Common myeloid progenitor, CD34-positive (primary cell): ENCODE measurements around the gene TP53I11.
A peak's percentile ranks its signal among the peaks of the same experiment; 100 is the strongest.

Source experiments
- CTCF ChIA-PET: fragments of 350-600 bp; sonication (Branson Sonifier 250); formaldehyde crosslinking; loops from one replicate; lab custom pipeline; 2021; ENCODE audit warnings: antibody characterized with exemption; lab: Charles Lee
- POLR2A ChIA-PET: fragments of 350-600 bp; sonication (Branson Sonifier 250); formaldehyde crosslinking; loops from one replicate; lab custom pipeline; 2021; ENCODE audit warnings: antibody characterized with exemption; lab: Charles Lee
- DNase-seq, 3 donors: peaks; one replicate each; pipeline versions ENCODE4 v3.0.0 to v3.0.0-alpha.2; 2013
- H3K27ac ChIP-seq, 2 experiments: 1 replicate in 1 of 2; 2 replicates in 1 of 2; pipeline ENCODE4 v1.7.0; 2013; ENCODE audit warnings: inconsistent platforms in 2 of 2, low read length in 2 of 2, mild to moderate bottlenecking in 2 of 2, low read depth in 1 of 2, moderate library complexity in 1 of 2; ENCODE audit not compliant: severe bottlenecking in 2 of 2, insufficient read depth in 1 of 2, poor library complexity in 1 of 2
- H3K27me3 ChIP-seq, 5 experiments: replicated peaks in 2 of 5; 1 replicate in 3 of 5; 2 replicates in 2 of 5; pipeline versions ENCODE4 v1.6.1 to v1.7.0; 2013; ENCODE audit warnings: low read length in 4 of 5, mild to moderate bottlenecking in 2 of 5, moderate library complexity in 2 of 5, inconsistent platforms in 1 of 5; ENCODE audit not compliant: insufficient read depth in 5 of 5, control insufficient read depth in 4 of 5
- H3K36me3 ChIP-seq, 4 experiments: 1 replicate in 2 of 4; 2 replicates in 2 of 4; pipeline versions ENCODE4 v1.6.1 to v1.7.0; 2013; ENCODE audit warnings: low read length in 3 of 4, control low read depth in 1 of 4, mild to moderate bottlenecking in 1 of 4; ENCODE audit not compliant: control insufficient read depth in 4 of 4, insufficient read depth in 4 of 4
- H3K4me1 ChIP-seq, 4 experiments: 1 replicate in 3 of 4; 2 replicates in 1 of 4; pipeline versions ENCODE4 v1.6.1 to v1.7.1; 2013; ENCODE audit warnings: low read length in 3 of 4, mild to moderate bottlenecking in 3 of 4, control low read depth in 1 of 4, inconsistent platforms in 1 of 4, moderate library complexity in 1 of 4; ENCODE audit not compliant: control insufficient read depth in 4 of 4, insufficient read depth in 4 of 4; ENCODE audit errors: control extremely low read depth in 1 of 4
- H3K4me3 ChIP-seq, 7 experiments: 1 replicate in 4 of 7; 2 replicates in 3 of 7; pipeline versions ENCODE4 v1.5.1 to v1.7.0; 2013; ENCODE audit warnings: mild to moderate bottlenecking in 7 of 7, low read length in 6 of 7, moderate library complexity in 6 of 7, inconsistent platforms in 2 of 7, low read depth in 2 of 7, control low read depth in 1 of 7; ENCODE audit not compliant: insufficient read depth in 4 of 7, control insufficient read depth in 1 of 7; ENCODE audit errors: extremely low read depth in 1 of 7
- H3K9me3 ChIP-seq, 5 experiments: 1 replicate in 4 of 5; 2 replicates in 1 of 5; pipeline versions ENCODE4 v1.6.1 to v1.7.1; 2013; ENCODE audit warnings: low read length in 4 of 5, mild to moderate bottlenecking in 2 of 5, inconsistent platforms in 1 of 5, low read depth in 1 of 5, moderate library complexity in 1 of 5; ENCODE audit not compliant: control insufficient read depth in 4 of 5, insufficient read depth in 2 of 5; ENCODE audit errors: control extremely low read depth in 1 of 5
- WGBS: methylation state at CpG from one replicate; pipeline ENCODE4 v1.1.5; 2013; ENCODE audit not compliant: insufficient coverage; 5-methylcytosine and 5-hydroxymethylcytosine counted together

The TP53I11 gene

DNA sequence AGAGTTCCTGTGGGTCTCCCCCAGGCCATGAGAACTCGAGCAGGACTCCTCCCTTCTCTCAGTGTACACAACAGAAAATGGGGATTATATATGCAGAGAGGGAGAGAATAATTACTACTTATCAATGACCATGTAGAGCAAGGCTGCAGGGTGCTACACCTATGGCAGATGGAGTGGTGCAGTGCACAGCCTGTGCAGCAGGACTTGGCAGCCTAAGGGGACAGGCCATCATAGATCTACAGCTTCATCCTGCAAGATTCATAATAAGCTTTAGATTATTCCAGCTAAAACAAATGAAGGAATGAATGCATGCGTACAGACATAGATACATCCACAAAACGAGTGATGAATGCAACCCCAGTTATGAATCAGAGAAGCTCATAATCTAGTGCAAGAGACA is 8.4 kb upstream of the TP53I11 start:
- Histone ChIP-seq H3K4me1 (peaks cover 0 to 46% (median 30%) of the 10 kb centered on the region in 4 experiments), H3K9me3 (no peaks in the 10 kb centered on the region), H3K4me3 (no peak overlapping the region), H3K27ac (no peak overlapping the region), H3K27me3 (no peaks in the 10 kb centered on the region), H3K36me3 (no peaks in the 10 kb centered on the region)
- CTCF ChIA-PET = interaction anchor here (0.6 to 1.7 kb wide), 7 partner anchors 9 to 141 kb away, joined by 3 to 5 read pairs (median 4); no protein-coding TSS in a partner anchor
- POLR2A ChIA-PET = interaction anchor here (0.8 kb wide), 1 partner anchor 143 kb away, joined by 3 read pairs; no protein-coding TSS in a partner anchor
- DNase-seq = no peak
- 100% methylated on average over 2 of the region's 3 CpGs for WGBS

DNA sequence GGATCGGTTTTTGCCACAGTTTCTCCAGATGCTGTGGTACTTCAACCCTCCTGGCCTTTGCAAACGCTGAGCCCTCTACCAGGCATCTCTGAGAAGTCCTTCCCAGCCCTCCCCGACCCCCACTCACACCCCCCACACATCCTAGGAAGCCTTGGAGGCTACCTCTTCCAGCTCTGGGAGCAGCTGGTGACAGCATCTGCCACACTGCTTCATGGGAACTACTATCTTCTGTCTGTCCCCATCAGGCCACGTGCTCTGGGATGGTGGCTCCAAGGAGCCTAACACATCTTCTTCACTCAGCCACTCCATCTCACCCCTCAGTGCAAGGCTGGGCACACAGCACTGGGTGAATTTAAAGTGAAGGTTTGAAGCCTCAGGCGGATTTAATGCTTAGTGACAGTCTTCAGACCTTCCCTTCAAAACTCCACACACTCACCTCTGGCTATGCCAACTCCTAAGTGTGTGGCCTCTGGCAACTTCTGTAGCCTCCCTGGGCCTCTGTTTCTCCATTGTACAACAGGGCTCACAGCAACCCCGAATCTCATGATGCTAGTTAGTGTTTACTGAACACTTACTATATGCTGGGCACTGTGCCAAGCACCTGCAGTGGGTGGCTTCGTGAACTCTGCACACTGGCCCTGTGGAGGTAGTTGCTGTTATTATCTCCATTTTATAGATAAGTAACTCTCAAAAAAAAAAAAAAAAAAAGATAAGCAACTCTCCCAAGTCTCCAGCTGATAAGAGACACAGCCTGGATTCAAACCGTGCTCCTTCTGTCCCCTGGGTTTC is 7.3 kb upstream of the TP53I11 start:
- Histone ChIP-seq H3K27me3 (no peaks in the 10 kb centered on the region), H3K4me3 (no peak overlapping the region), H3K4me1 (peaks cover 0 to 41% (median 26%) of the 10 kb centered on the region in 4 experiments), H3K36me3 (no peaks in the 10 kb centered on the region), H3K27ac (no peak overlapping the region), H3K9me3 (no peaks in the 10 kb centered on the region)
- CTCF ChIA-PET = interaction anchor here (1.3 to 1.7 kb wide), 2 partner anchors 142 to 147 kb away, joined by 4 read pairs; no protein-coding TSS in a partner anchor
- WGBS = 94% methylated on average over 3 of the region's 8 CpGs
- POLR2A ChIA-PET = interaction anchor here (0.6 to 0.8 kb wide), 2 partner anchors 24 to 144 kb away, joined by 3 to 4 read pairs; no protein-coding TSS in a partner anchor
- DNase-seq = no peak

DNA sequence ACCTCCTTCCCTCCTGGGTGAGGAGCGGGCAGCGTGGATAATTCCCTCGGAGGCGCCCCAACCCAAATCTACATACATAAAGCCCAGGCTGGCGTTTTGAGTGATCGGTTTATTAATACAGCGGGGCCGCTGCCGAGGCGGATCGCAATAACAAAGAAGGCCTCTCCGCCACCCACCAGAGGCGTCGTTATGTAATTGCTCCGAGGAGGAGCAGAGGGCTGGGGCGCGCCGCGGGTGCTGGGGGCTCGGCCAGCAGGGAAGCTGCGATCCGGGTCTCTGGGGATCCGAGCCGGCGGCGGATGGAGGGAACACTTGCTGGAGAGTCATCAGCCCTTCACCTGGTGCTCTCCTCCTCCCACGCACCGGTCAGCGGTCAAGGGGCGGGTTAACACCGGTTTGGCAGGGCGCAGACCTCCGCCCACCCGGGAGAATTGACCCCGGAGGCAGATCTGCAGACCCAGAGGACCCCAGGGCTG is 6.4 kb upstream of the TP53I11 start:
- H3K27ac ChIP-seq = no peak overlapping the region
- H3K9me3 ChIP-seq = no peaks in the 10 kb centered on the region
- H3K4me3 ChIP-seq = no peak overlapping the region
- H3K4me1 ChIP-seq = peaks cover 0 to 38% (median 23%) of the 10 kb centered on the region in 4 experiments
- 67% methylated on average over 28 of the region's 35 CpGs for WGBS
- H3K27me3 ChIP-seq = no peaks in the 10 kb centered on the region
- DNase-seq = no peak
- ChIA-PET CTCF (interaction anchor here (0.7 to 1.3 kb wide), 2 partner anchors 20 to 148 kb away, joined by 4 read pairs; no protein-coding TSS in a partner anchor), POLR2A (no interaction called here)
- H3K36me3 ChIP-seq = no peaks in the 10 kb centered on the region

DNA sequence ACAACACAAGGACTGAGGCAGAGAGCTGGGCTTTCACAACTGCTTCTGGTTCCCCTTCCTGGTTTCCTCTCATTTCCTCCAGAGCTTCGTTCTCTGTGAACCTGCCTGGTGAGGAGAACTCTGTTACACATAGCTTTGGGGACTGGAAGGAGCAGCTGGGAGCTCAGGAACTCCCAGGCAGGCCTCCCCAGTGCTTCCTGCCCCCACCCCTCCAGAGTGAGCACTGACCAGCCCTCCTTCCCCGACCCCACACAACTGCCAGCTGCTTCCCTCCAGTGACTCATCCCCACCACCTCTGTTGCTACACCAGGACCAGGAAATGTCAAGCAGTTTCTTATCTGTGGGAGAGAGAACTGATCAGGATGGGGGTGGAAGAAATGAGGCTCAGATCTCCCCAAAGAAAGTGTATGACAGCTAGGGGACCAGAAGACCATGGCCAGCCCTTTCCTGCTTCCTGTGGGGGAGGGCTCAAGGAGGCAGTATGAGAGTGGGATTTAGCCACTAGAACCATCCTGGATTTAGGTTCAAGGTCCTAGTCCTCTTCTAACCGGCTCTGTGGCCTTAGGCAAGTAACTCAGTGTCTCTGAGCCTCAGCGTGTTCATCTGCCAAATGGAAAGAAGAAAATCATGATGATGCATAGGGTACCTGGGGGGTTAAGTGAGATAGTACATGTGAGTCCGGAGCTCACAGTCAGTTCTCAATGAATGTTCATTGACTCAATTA is 4.5 kb upstream of the TP53I11 start:
- H3K4me1 ChIP-seq = peaks cover 0 to 37% (median 30%) of the 10 kb centered on the region in 4 experiments
- ChIA-PET POLR2A (interaction anchor here (0.6 to 0.8 kb wide), 5 partner anchors 9 to 1527 kb away, joined by 3 to 4 read pairs (median 3); no protein-coding TSS in a partner anchor), CTCF (interaction anchor here (0.8 to 1.6 kb wide), 12 partner anchors 8 to 149 kb away, joined by 3 to 9 read pairs (median 4); no protein-coding TSS in a partner anchor)
- no peaks in the 10 kb centered on the region for H3K9me3 ChIP-seq
- 100% methylated on average over 2 of the region's 5 CpGs for WGBS
- peak overlapping the region in 1 of 7 experiments; percentile 48 for H3K4me3 ChIP-seq
- H3K36me3 ChIP-seq = no peaks in the 10 kb centered on the region
- peak; percentile 86 to 96 (median 94) for DNase-seq
- no peaks in the 10 kb centered on the region for H3K27me3 ChIP-seq
- H3K27ac ChIP-seq = no peak overlapping the region

DNA sequence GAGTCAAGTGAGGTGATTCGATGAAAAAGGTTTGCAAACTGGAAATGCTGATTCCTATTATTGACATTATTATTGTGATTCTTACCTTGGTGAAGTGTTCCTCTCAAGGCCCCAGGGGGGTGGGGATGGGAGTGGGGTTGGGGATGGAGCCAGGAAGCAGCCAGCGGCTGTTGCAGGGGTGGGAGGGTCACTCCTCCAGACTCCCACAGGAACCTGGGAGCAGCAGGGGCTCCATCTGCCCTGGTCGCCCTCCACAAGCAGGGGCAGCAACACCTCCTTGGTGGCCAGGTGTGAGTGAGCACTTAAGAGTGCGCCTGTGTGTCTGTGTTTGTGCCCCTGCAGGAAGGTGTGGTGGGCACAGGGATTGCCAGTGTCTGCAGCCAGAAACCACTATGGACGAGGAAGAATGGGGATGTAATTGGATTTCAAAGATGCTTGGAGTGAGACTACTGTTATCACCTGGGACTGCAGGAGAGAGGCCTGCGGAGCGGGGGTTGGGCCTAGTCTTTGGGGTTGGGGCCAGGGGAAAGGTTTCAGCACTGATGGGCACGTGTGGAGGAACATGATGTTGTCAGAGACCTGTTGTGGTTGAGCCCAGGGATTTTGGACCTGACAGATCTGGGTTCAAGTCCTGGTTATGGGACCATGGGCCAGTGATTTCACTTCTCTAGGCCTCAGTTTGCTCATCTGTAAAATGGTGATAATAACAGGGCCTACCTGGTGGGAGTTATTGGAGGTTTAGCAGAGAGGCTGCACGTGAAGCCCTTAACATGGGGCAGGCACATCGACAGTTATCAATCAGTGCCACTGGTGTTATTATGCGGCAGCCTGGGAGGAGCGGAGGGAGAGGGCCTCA is 3.6 kb upstream of the TP53I11 start:
- peaks cover 0 to 41% (median 36%) of the 10 kb centered on the region in 4 experiments for H3K4me1 ChIP-seq
- H3K36me3 ChIP-seq = no peaks in the 10 kb centered on the region
- no peak overlapping the region for H3K27ac ChIP-seq
- DNase-seq = no peak
- CTCF ChIA-PET = interaction anchor here (0.8 to 2.3 kb wide), 12 partner anchors 8 to 150 kb away, joined by 3 to 11 read pairs (median 4); no protein-coding TSS in a partner anchor
- no peaks in the 10 kb centered on the region for H3K9me3 ChIP-seq
- H3K4me3 ChIP-seq = peak overlapping the region in 1 of 7 experiments; percentile 48
- peaks cover 0 to 4% (median 0%) of the 10 kb centered on the region in 5 experiments for H3K27me3 ChIP-seq
- WGBS = 85% methylated on average over 12 of the region's 12 CpGs
- POLR2A ChIA-PET = interaction anchor here (0.6 to 0.8 kb wide), 4 partner anchors 10 to 1528 kb away, joined by 3 to 4 read pairs (median 3); no protein-coding TSS in a partner anchor
